Gastrocnemius medialis (tissue), 4 donors: Measurements from ENCODE around the gene AJAP1.

Source experiments
- CTCF ChIP-seq, 5 experiments: fragments of 450-650 bp in 3 of 5; fragments of 200-600 bp in 2 of 5; sonication (generic) in 2 of 5; IDR thresholded peaks in 4 of 5; conservative IDR thresholded peaks in 1 of 5; 1 replicate in 4 of 5; 2 replicates in 1 of 5; pipeline ENCODE4 v1.5.1; 2016 to 2019; ENCODE audit warnings: antibody characterized with exemption in 5 of 5, mild to moderate bottlenecking in 3 of 5, moderate library complexity in 3 of 5
- POLR2A ChIP-seq, 2 donors: fragments of 450-650 bp; IDR thresholded peaks; one replicate each; pipeline ENCODE4 v1.6.1; 2017; ENCODE audit warnings: antibody characterized with exemption in 2 of 2, mild to moderate bottlenecking in 2 of 2, moderate library complexity in 2 of 2

- no peak for TF ChIP-seq CTCF (IDR thresholded peaks at IDR 0.05 in 4 of 5, conservative IDR thresholded peaks at IDR 0.05 in 1 of 5)
- no peak for TF ChIP-seq POLR2A (IDR thresholded peaks at IDR 0.05)
Observed at GRCh38 chr1:4710592-4711415, 56.4 kb downstream of the AJAP1 start.
